AG04449 (cell line): ENCODE results near the gene DIPK1C.

ENCODE experiments used
- CTCF ChIA-PET: fragments of 350-600 bp; formaldehyde crosslinking; extraction: SDS; loops from one replicate; lab custom pipeline; 2021; ENCODE audit warnings: antibody characterized with exemption; lab: Yijun Ruan, JAX
- POLR2A ChIA-PET: fragments of 400-600, 350-600 bp; formaldehyde crosslinking; extraction: SDS; loops from one replicate; lab custom pipeline; 2020; ENCODE audit warnings: antibody characterized with exemption, inconsistent platforms; lab: Yijun Ruan, JAX
- DNase-seq: peaks from one replicate; pipeline ENCODE4 v3.0.0-alpha.2; 2010; ENCODE audit warnings: low read depth, low spot score
- H3K4me3 ChIP-seq: 2 replicates; pipeline ENCODE4 v1.5.1; 2011; ENCODE audit warnings: low read depth, mild to moderate bottlenecking, control low read depth, low read length
- CTCF ChIP-seq: IDR thresholded peaks from one replicate; pipeline ENCODE4 v1.5.1; 2011; ENCODE audit warnings: mild to moderate bottlenecking, moderate library complexity, low read length, control low read depth, inconsistent platforms; ENCODE audit not compliant: insufficient read depth; ENCODE audit errors: missing control alignments

The DIPK1C gene

DNA sequence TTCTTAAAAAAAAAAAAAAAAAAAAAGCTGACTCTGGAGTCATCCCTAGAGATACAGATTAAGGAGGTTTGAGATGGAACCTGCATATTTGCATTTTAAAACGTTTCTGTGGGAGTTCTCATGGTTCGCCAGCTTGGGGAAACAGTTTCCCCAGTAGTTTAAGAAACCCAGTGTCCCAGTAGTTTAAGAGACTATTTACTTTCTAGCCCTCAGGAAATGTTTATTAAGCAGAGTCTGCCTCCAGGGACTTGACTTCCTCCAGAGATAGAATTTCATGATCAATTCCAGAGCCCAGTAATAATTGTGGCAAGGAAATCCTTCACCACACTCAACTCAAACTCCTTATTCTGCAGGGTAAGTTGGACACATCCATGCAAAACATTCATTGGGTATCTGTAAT is 39.1 kb downstream of the DIPK1C start:
- no peak for TF ChIP-seq CTCF
- DNase-seq = no peak
- H3K4me3 ChIP-seq = no peak overlapping the region
- ChIA-PET POLR2A (no interaction called here), CTCF (no interaction called here)

DNA sequence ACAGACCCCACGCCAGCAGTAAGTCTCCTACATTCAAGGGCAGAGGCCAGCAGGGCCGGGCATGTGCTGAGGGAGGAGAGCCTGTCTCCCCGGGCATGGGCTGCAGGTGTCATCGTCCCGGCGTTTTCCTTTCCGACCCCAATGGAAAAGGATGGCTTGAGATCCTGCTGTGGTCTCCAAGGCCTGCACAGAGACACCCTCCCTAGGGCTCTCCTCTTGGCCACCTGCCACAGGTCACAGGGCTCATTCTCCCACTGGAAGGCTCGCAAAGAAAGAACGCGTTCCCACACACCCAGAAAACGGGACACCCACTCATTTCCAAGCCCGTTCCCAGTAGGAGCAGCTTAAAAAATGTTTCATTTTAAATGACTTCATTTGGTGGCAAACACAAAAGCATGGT is 41.0 kb downstream of the DIPK1C start:
- H3K4me3 ChIP-seq = no peak overlapping the region
- ChIA-PET POLR2A (no interaction called here), CTCF (no interaction called here)
- no peak for DNase-seq
- no peak for TF ChIP-seq CTCF

- POLR2A ChIA-PET = no interaction called here
- no peak overlapping the region for H3K4me3 ChIP-seq
- no peak for DNase-seq
- CTCF ChIA-PET = no interaction called here
- no peak for TF ChIP-seq CTCF
Measured at GRCh38 chr18:74414953-74415515, 42.1 kb downstream of the DIPK1C start.

DNA sequence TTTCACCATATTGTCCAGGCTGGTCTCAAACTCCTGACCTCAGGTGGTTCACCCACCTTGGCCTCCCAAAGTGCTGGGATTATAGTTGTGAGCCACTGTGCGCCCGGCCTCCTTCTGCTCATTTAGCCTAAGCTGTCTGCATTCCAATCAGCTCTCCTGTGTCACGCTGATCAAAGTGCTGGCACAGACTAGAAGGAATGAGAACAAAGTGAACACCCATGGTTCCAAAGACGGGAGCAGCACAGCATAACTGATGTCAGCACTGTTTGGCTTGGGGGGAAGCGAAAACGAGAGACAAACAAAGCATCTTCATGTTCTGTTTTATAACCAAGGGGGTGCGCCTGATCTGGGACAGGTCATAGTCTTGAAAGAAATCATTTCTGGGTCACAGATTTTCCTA is 43.3 kb downstream of the DIPK1C start:
- CTCF ChIA-PET = no interaction called here
- POLR2A ChIA-PET = no interaction called here
- no peak for DNase-seq
- no peak for TF ChIP-seq CTCF
- no peak overlapping the region for H3K4me3 ChIP-seq

DNA sequence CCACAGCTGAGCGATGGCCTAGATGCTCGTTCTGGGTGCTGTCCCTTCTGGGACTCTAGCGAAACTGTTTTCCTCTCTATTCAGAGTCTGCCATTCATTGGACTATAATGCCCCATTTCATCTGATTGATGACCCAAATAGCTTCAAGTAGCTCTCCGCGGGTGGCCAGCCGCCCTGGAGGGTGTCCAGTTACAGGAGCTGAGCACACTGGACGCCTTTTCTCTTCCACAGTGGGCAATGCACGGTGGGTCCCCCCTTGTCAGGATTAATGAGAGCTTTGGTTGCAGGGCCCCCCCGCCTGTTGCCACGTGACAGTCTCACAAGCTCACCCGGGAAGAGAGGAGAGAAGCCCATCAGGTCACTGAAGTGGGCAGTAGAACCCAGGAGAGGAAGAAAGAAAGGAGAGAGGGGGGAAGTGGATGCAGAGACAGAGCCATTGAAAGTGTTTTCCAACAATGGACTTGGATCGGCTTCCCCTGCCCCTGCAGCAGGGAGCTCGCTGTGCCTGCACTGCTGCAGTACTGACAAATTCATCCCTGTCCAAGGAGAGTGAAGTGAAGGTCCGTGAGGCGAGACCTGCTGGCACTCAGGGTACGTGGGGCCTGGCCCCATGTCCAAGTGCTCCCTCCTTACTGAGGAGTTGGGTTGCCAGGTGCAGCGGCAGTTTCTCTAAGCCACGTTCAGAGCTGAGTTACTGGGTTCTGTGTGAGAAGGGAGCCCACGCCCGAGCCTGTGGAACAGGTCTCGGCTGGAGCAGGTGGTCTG is 44.8 kb downstream of the DIPK1C start:
- POLR2A ChIA-PET = no interaction called here
- CTCF ChIA-PET = interaction anchor here (1.5 kb wide), 1 partner anchor 22 kb away, joined by 3 read pairs; no protein-coding TSS in a partner anchor
- no peak for DNase-seq
- no peak for TF ChIP-seq CTCF
- H3K4me3 ChIP-seq = no peak overlapping the region

DNA sequence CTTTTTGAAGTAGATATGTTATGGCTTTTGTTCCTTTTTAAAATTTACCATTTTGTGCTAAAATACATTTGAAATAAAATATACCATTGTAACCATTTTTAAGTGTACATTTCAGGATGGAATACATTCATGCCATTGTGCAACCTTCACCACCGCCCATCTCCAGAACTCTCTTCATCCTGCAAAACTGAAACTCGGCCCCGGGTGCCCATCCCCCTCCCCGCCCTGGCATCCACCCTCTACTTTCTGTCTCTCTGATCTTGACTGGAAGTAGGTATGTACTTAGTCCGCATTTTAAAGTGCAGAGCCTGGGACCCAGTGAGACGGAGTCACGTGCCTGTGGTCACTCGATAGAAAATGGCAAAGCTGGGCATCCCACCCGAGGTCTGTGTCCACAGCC is 45.6 kb downstream of the DIPK1C start:
- no peak for TF ChIP-seq CTCF
- H3K4me3 ChIP-seq = no peak overlapping the region
- DNase-seq = no peak
- POLR2A ChIA-PET = no interaction called here
- CTCF ChIA-PET = interaction anchor here (0.6 to 1.5 kb wide), 2 partner anchors 23 to 662 kb away, joined by 3 read pairs; no protein-coding TSS in a partner anchor
